ENCODE data around the gene EPHB4. TPM values are rescaled to one million over a fixed set of nuclear protein-coding genes. Genes with fewer than 3 reads are reported as not detected.

Gene EPHB4
- 103 and 106 TPM in 2 replicates for polyA plus RNA-seq (2013)

- Histone ChIP-seq H4K8ac (ENCODE audit: low read depth, low read length) (peak within 1 kb of the TSS; percentile 94), H2BK12ac (ENCODE audit: low read length) (peak within 1 kb of the TSS; percentile 75), H3K36me3 (ENCODE audit: control insufficient read depth in 1 of 2, insufficient read depth in 2 of 2, low read length in 2 of 2) (peaks cover 21 to 24% of the 10 kb centered on the region in 2 experiments), H3K27me3 (ENCODE audit: insufficient read depth, low read length) (no peaks in the 10 kb centered on the region), H3K4me2 (ENCODE audit: low read length) (peak within 1 kb of the TSS; percentile 93), H2BK5ac (ENCODE audit: low read depth, low read length, poor library complexity) (peak within 1 kb of the TSS; percentile 78), H3K4ac (ENCODE audit: low read depth, low read length) (peak within 1 kb of the TSS; percentile 98), H4K12ac (ENCODE audit: low read depth, low read length) (peak within 1 kb of the TSS; percentile 78), H2AK5ac (ENCODE audit: low read length) (peak within 1 kb of the TSS; percentile 85), H3K9me3 (ENCODE audit: insufficient read depth, low read depth, low read length) (no peaks in the 10 kb centered on the region), H3K23ac (ENCODE audit: low read length) (no peak within 1 kb of the TSS), H3K9ac (ENCODE audit: low read length) (peak within 1 kb of the TSS; percentile 86), H3K14ac (ENCODE audit: low read length) (peak within 1 kb of the TSS; percentile 97), H4K91ac (ENCODE audit: low read depth, low read length) (peak within 1 kb of the TSS; percentile 94), H3K4me1 (ENCODE audit: control insufficient read depth in 1 of 2, insufficient read depth in 2 of 2, low read length in 2 of 2) (peaks cover 13 to 19% of the 10 kb centered on the region in 2 experiments), H3K18ac (ENCODE audit: low read length) (peak within 1 kb of the TSS; percentile 97), H2AFZ (ENCODE audit: insufficient read depth, low read length, poor library complexity) (peak within 1 kb of the TSS; percentile 74), H2BK120ac (ENCODE audit: insufficient read depth, low read length, poor library complexity) (peak within 1 kb of the TSS; percentile 71), H3K4me3 (ENCODE audit: low read depth, low read length) (peak within 1 kb of the TSS; percentile 91), H3K79me1 (ENCODE audit: low read length) (peaks cover 30% of the 10 kb centered on the region), H3K79me2 (ENCODE audit: control insufficient read depth, insufficient read depth, low read length, poor library complexity) (peaks cover 29% of the 10 kb centered on the region), H3K27ac (ENCODE audit: low read depth, low read length) (peak within 1 kb of the TSS; percentile 83)
- DNase-seq = peak in 1 of 2 donors; percentile 39
- no CpG with 5 or more reads among the region's 80 CpGs for WGBS (ENCODE audit: extremely low coverage, insufficient coverage, insufficient read length)
Measured at GRCh38 chr7:100827330-100828226, at the start of gene EPHB4. Gene EPHB4, minus strand, starts transcription at chr7:100827523. Its CDS starts 493 bp downstream, at chr7:100827030.

GRCh38 chr7:100875356-100875751, 48.0 kb upstream of the EPHB4 start:
- Histone ChIP-seq H4K12ac (ENCODE audit: low read depth, low read length) (peak overlapping the region; percentile 65), H3K18ac (ENCODE audit: low read length) (peak overlapping the region; percentile 92), H3K14ac (ENCODE audit: low read length) (peak overlapping the region; percentile 95), H2AFZ (ENCODE audit: insufficient read depth, low read length, poor library complexity) (peak overlapping the region; percentile 66), H3K9ac (ENCODE audit: low read length) (peak overlapping the region; percentile 100), H3K4me1 (ENCODE audit: control insufficient read depth in 1 of 2, insufficient read depth in 2 of 2, low read length in 2 of 2) (peaks cover 5 to 10% of the 10 kb centered on the region in 2 experiments), H4K91ac (ENCODE audit: low read depth, low read length) (peak overlapping the region; percentile 76), H3K9me3 (ENCODE audit: insufficient read depth, low read depth, low read length) (no peaks in the 10 kb centered on the region), H2AK5ac (ENCODE audit: low read length) (peak overlapping the region; percentile 62), H3K27ac (ENCODE audit: low read depth, low read length) (peak overlapping the region; percentile 85), H4K8ac (ENCODE audit: low read depth, low read length) (peak overlapping the region; percentile 52), H3K27me3 (ENCODE audit: insufficient read depth, low read length) (no peaks in the 10 kb centered on the region), H3K79me2 (ENCODE audit: control insufficient read depth, insufficient read depth, low read length, poor library complexity) (peaks cover 31% of the 10 kb centered on the region), H3K4ac (ENCODE audit: low read depth, low read length) (peak overlapping the region; percentile 99), H2BK120ac (ENCODE audit: insufficient read depth, low read length, poor library complexity) (peak overlapping the region; percentile 92), H3K23ac (ENCODE audit: low read length) (no peak overlapping the region), H2BK12ac (ENCODE audit: low read length) (peak overlapping the region; percentile 12), H3K4me2 (ENCODE audit: low read length) (peak overlapping the region; percentile 98), H3K79me1 (ENCODE audit: low read length) (peaks cover 12% of the 10 kb centered on the region), H3K36me3 (ENCODE audit: control insufficient read depth in 1 of 2, insufficient read depth in 2 of 2, low read length in 2 of 2) (peaks cover 52 to 56% of the 10 kb centered on the region in 2 experiments), H2BK5ac (ENCODE audit: low read depth, low read length, poor library complexity) (peak overlapping the region; percentile 90), H3K4me3 (ENCODE audit: low read depth, low read length) (peak overlapping the region; percentile 88)
- no CpG with 5 or more reads among the region's 39 CpGs for WGBS (ENCODE audit: extremely low coverage, insufficient coverage, insufficient read length)
- DNase-seq = peak in 1 of 2 donors; percentile 45

- peak within 1 kb of the TSS; percentile 99 for H3K4ac ChIP-seq (ENCODE audit: low read depth, low read length)
- peaks cover 52 to 57% of the 10 kb centered on the region in 2 experiments for H3K36me3 ChIP-seq (ENCODE audit: control insufficient read depth in 1 of 2, insufficient read depth in 2 of 2, low read length in 2 of 2)
- peak within 1 kb of the TSS; percentile 96 for H2BK120ac ChIP-seq (ENCODE audit: insufficient read depth, low read length, poor library complexity)
- peak within 1 kb of the TSS; percentile 97 for H4K91ac ChIP-seq (ENCODE audit: low read depth, low read length)
- peak within 1 kb of the TSS; percentile 12 for H2BK12ac ChIP-seq (ENCODE audit: low read length)
- peaks cover 28% of the 10 kb centered on the region for H3K79me2 ChIP-seq (ENCODE audit: control insufficient read depth, insufficient read depth, low read length, poor library complexity)
- H3K9me3 ChIP-seq (ENCODE audit: insufficient read depth, low read depth, low read length) = no peaks in the 10 kb centered on the region
- no peak within 1 kb of the TSS for H3K23ac ChIP-seq (ENCODE audit: low read length)
- peak; percentile 98 to 100 for DNase-seq
- peak within 1 kb of the TSS; percentile 90 for H3K27ac ChIP-seq (ENCODE audit: low read depth, low read length)
- peaks cover 5 to 10% of the 10 kb centered on the region in 2 experiments for H3K4me1 ChIP-seq (ENCODE audit: control insufficient read depth in 1 of 2, insufficient read depth in 2 of 2, low read length in 2 of 2)
- peak within 1 kb of the TSS; percentile 98 for H3K4me2 ChIP-seq (ENCODE audit: low read length)
- H2AK5ac ChIP-seq (ENCODE audit: low read length) = peak within 1 kb of the TSS; percentile 89
- H3K18ac ChIP-seq (ENCODE audit: low read length) = peak within 1 kb of the TSS; percentile 96
- WGBS (ENCODE audit: extremely low coverage, insufficient coverage, insufficient read length) = no CpG with 5 or more reads among the region's 79 CpGs
- peak within 1 kb of the TSS; percentile 90 for H2BK5ac ChIP-seq (ENCODE audit: low read depth, low read length, poor library complexity)
- H2AFZ ChIP-seq (ENCODE audit: insufficient read depth, low read length, poor library complexity) = peak within 1 kb of the TSS; percentile 89
- H4K12ac ChIP-seq (ENCODE audit: low read depth, low read length) = peak within 1 kb of the TSS; percentile 99
- peaks cover 12% of the 10 kb centered on the region for H3K79me1 ChIP-seq (ENCODE audit: low read length)
- peak within 1 kb of the TSS; percentile 99 for H3K14ac ChIP-seq (ENCODE audit: low read length)
- peak within 1 kb of the TSS; percentile 100 for H3K9ac ChIP-seq (ENCODE audit: low read length)
- no peaks in the 10 kb centered on the region for H3K27me3 ChIP-seq (ENCODE audit: insufficient read depth, low read length)
- peak within 1 kb of the TSS; percentile 88 for H3K4me3 ChIP-seq (ENCODE audit: low read depth, low read length)
- peak within 1 kb of the TSS; percentile 100 for H4K8ac ChIP-seq (ENCODE audit: low read depth, low read length)
Measured at GRCh38 chr7:100874577-100875355, 47.4 kb upstream of the EPHB4 start, which contains the start of gene SRRT. Gene SRRT, plus strand, starts transcription at chr7:100875103. Its CDS starts 488 bp downstream, at chr7:100875591.

GRCh38 chr7:100874300-100874576, 46.9 kb upstream of the EPHB4 start:
- no peak overlapping the region for H3K23ac ChIP-seq (ENCODE audit: low read length)
- H2BK120ac ChIP-seq (ENCODE audit: insufficient read depth, low read length, poor library complexity) = peak overlapping the region; percentile 96
- H4K91ac ChIP-seq (ENCODE audit: low read depth, low read length) = peak overlapping the region; percentile 97
- H3K36me3 ChIP-seq (ENCODE audit: control insufficient read depth in 1 of 2, insufficient read depth in 2 of 2, low read length in 2 of 2) = peaks cover 51 to 56% of the 10 kb centered on the region in 2 experiments
- H2BK12ac ChIP-seq (ENCODE audit: low read length) = no peak overlapping the region
- peak overlapping the region; percentile 99 for H4K12ac ChIP-seq (ENCODE audit: low read depth, low read length)
- peak overlapping the region; percentile 85 for H3K4me2 ChIP-seq (ENCODE audit: low read length)
- no peaks in the 10 kb centered on the region for H3K9me3 ChIP-seq (ENCODE audit: insufficient read depth, low read depth, low read length)
- H2AFZ ChIP-seq (ENCODE audit: insufficient read depth, low read length, poor library complexity) = peak overlapping the region; percentile 89
- H2BK5ac ChIP-seq (ENCODE audit: low read depth, low read length, poor library complexity) = peak overlapping the region; percentile 90
- no peaks in the 10 kb centered on the region for H3K27me3 ChIP-seq (ENCODE audit: insufficient read depth, low read length)
- H3K79me2 ChIP-seq (ENCODE audit: control insufficient read depth, insufficient read depth, low read length, poor library complexity) = peaks cover 28% of the 10 kb centered on the region
- peak overlapping the region; percentile 96 for H3K18ac ChIP-seq (ENCODE audit: low read length)
- H3K9ac ChIP-seq (ENCODE audit: low read length) = peak overlapping the region; percentile 98
- peak overlapping the region; percentile 89 for H2AK5ac ChIP-seq (ENCODE audit: low read length)
- no peak overlapping the region for H3K4me3 ChIP-seq (ENCODE audit: low read depth, low read length)
- DNase-seq = no peak
- peak overlapping the region; percentile 90 for H3K27ac ChIP-seq (ENCODE audit: low read depth, low read length)
- peak overlapping the region; percentile 91 for H3K4ac ChIP-seq (ENCODE audit: low read depth, low read length)
- WGBS (ENCODE audit: extremely low coverage, insufficient coverage, insufficient read length) = no CpG with 5 or more reads among the region's 8 CpGs
- H3K14ac ChIP-seq (ENCODE audit: low read length) = peak overlapping the region; percentile 99
- peaks cover 12% of the 10 kb centered on the region for H3K79me1 ChIP-seq (ENCODE audit: low read length)
- peaks cover 5 to 10% of the 10 kb centered on the region in 2 experiments for H3K4me1 ChIP-seq (ENCODE audit: control insufficient read depth in 1 of 2, insufficient read depth in 2 of 2, low read length in 2 of 2)
- peak overlapping the region; percentile 100 for H4K8ac ChIP-seq (ENCODE audit: low read depth, low read length)
